Stimulated activated CD4-positive, alpha-beta T cell treated with anti-CD3 and anti-CD28 coated beads, Interleukin-12 subunit alpha, Interleukin-12 subunit beta, amount 100 ng/mL, for 48 hours (primary cell): ENCODE results near the gene PICALM.
"Not testable (repeated sequence)": the region's sequence is repeated elsewhere in the genome, so short reads cannot be mapped to it uniquely, and the experiment has no call there.

Experiments used
- DNase-seq, 3 donors: peaks; one replicate each; pipeline ENCODE4 v3.0.0-alpha.2; 2020; ENCODE audit warnings: low read depth in 2 of 3, low spot score in 1 of 3

PICALM gene

DNA sequence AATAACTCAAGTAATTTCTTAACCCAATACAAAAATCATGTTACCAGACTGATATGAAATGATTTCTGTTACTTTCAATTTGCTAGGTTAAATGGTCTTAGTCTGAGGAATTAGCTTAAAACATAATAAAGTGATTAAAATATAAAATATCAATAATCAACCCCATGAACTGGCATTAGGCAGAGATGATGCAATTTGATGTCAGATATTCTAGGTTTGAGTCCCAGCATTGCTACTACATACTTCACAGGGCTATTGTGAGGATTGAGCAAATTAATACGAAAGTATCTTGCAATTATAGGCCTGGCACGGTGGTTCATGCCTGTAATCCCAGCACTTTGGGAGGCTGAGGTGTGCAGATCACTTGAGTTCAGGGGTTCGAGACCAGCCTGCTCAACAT is 66.5 kb downstream of the PICALM start:
- DNase-seq: no peak

DNA sequence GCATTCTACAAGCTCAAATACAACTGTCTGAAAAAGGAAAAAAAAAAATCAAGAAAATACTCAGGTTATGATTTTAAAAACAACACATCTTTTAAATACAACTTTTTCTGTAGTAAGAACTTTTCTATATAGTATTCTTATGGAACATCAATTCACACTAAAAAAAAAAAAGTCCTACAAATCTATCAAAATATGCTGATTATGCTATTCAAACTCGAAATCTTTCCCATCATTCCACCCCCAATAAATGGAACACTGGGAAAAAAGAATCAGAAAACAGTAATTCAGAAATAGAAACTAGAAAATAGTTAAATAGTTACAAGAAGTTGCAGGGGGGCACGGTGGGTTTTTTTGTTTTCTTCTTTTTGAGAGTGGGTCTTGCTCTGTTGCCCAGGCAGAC is 77.4 kb downstream of the PICALM start:
- DNase-seq: no peak

DNA sequence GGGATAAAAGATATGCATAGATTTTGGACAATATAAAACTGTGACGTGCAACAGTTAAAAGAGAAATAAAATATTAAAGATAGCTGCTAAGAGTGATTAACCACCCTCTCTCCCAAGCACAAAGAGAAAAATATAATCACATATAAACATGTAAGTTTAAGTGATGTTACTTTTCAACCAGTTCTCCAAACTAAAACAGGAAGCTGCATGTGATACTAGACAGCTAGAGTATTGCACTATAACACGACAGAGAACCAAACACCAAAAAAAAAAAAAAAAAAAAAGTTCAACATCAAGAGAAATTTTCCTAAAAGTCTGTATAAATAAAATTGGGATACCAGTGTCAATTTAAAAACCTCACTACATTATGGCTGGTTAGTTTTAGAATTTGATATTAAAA is 79.1 kb downstream of the PICALM start:
- no peak for DNase-seq

DNA sequence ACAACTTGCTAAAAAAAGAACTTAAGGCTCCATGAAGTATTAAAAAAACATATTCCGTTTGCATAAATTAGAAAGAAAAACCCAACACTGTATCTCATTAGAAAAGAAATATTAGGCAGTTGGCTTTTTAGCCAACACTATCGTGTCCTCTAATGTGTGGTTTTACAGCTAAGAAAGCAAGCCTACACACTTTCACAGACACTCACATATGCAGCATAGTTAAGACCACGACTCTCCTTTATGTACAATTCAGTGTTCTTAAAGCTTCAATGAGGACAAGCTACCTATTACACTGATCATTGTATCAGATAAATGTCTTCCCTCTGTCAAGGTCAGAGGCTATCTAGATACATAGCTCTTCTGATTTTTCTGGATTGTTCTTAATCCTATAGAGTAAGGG is 80.1 kb downstream of the PICALM start:
- DNase-seq: no peak

DNA sequence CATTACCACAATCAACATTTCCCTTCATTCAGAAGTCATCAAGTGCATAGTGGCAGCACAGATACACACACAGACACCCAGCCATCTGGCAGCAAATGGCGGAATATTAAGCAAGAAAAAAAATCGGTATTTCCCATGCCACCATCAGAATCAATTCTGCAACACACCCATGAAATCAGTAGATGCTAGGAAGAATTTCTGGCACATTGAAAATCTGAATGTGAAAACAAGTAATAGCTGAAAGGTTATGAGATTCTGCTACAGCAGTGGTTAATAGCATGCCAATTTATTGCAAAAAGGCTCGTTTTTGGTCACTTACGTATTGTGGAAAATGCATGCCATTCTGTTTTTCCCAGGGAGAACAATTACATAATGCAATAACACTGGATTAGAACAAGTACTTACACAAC is 91.1 kb downstream of the PICALM start:
- DNase-seq: no peak

DNA sequence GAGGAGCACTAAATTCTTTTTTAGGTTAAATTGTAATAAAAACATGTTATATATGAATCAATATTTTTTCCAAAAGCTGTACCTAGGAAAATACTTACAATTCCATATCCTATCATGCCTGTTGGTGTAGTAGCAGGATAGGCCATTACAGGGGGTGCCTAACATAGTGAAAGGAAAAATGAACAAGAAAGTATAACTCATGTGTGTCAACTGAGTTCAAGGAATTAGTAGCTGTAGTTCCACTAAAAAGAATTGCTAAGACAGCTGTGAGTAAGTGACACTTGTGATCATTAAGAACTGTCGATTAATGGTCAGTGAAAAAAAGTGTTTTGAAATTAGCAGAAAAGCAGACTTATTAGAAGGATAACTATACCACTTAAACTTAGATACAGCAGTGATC is 92.4 kb downstream of the PICALM start:
- no peak for DNase-seq

DNA sequence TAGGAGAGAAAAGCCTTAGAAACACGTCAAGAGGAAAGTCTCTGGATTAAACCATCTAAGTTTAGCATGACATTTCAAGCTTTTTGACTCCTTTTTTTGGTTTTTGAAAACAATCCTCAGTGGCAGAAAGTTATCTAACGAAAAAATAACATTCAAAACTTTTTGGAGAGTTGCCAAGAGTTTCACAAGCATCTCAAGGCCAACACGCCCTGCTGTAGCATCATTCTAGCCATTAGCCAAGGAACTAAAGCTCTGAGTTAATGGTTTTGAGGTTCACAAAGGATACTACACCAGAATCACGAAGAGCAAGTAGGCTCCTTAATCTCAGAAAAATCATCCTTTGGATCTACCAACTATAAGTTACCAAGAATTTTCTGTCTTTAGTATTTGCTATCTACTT is 94.8 kb downstream of the PICALM start:
- no peak for DNase-seq

DNA sequence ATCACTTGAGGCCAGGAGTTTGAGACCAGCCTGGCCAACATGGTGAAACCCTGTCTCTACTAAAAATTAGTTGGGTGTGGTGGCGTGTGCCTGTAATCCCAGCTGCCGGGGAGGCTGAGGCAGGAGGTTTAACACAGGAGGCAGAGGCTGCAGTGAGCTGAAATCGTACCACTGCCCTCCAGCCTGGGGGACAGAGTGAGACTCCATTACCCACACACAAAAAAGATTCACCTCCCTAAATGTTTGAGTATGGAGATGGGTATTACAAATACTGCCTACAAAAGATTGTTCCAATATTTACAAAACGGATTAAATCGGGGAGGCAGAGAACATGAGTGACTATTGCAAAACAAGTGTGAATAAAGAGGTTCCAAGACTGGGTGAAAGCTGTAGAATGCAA is 98.3 kb downstream of the PICALM start:
- no peak for DNase-seq

DNA sequence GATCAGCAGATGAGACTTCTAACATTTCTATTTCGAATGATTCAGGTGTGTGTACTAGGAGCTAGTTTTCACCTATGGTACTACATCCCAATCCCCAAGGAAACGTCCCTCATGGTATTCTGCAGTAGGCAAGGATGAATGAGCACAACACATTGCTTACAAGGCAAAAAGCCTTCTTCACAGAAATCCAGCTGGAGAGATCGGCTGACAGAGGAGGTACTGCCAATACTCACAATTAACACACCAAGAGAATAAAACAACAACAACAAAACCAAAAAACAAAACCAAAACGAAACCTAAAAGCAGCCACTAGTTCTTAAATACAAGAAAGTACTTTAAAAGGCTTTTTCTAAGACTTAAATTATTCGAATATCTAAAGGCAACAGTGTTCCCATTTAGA is 101.4 kb downstream of the PICALM start:
- DNase-seq: no peak

DNA sequence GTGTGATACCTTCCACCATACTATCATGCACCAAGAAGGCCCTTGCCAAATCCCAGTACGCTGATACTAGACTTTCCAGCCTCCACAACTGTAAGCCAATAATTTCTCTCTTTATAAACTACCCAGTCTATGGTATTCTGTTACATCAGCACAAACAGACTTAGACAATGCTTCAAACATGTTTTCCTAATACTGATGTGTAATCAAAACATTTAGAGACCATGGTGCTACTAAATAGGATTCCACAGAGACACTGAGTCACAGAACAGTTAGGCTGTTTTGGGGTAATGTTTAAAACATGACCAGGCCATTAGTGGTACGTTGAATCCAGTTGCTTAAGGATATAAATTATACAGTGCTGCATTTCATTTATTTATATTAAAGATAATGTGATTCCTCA is 103.7 kb downstream of the PICALM start:
- no peak for DNase-seq

DNA sequence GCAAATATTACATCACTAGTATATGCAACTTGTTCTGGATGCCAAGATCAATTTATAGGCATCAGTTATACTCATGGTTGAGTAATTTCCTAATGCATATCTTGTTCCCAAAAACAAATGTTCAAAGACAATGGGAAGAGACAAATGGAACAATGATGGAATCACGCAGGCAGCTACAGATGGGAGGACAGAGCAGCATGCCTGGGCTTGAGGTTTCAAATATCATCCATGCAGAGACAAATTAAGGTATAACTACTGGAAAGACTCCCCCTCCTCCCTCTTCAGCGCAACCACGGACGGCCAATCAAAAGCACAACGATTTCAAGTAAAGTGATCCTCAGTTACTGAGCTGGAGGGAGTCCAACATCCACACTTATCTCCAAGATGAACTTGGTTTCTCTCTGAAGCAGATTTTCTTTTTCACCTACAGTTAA is 106.9 kb downstream of the PICALM start:
- DNase-seq: no peak

DNA sequence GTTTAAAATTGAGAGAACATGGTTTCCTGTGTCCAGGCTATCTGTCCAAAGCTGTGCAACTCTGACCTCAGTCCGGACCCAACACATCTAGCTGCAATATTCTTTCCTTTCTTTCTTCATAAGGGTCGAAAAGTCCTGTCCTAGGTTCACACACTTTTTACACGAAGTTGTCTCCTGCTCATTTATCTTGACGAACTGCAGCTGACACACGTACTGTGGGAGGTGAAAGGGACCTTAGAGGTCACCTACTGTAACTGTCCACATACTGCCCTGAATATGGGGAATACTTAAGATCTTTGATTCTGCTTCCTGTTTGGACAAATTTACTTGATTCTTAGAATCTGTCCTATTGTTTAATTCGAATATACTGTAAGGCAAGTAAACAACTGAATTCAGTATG is 107.8 kb downstream of the PICALM start:
- DNase-seq: no peak

DNA sequence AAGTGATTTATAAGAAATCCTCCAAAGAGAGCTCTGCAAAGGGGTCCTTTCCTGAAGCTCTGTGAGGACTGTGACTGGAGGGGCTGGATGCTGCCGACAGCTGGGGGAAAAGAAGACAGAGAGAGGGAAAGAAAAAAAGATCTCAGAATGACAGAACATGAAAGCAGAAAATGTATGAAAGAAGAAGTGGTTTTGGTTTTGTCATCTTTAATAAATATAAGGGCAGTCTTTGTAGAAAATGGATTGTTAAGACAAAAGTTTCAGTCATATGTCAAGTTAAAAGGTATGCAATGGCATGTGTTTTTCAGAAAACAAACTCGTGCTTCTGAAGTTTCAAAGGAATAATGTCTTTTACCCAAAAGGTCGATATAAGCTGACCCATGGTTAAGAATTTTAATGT is 108.2 kb downstream of the PICALM start:
- DNase-seq: no peak

DNA sequence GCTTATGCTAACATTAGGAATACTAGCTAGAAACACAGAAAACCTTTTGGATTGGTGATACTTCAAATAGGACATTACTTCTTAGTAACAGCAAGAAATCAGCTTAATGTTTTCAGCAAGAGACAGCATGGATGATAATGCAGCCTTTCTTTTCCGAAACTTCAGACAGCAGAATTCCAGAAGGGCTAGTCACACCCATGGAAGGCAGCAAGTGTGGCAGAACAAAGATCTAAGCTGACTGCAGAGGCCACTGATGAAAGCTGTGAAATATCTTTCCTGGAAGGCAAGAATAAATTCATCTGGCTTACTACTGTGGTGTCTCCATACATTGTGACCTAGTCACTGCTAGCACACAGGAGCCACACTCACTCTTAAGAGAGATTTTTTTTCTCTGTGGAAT is 113.4 kb downstream of the PICALM start:
- no peak for DNase-seq

DNA sequence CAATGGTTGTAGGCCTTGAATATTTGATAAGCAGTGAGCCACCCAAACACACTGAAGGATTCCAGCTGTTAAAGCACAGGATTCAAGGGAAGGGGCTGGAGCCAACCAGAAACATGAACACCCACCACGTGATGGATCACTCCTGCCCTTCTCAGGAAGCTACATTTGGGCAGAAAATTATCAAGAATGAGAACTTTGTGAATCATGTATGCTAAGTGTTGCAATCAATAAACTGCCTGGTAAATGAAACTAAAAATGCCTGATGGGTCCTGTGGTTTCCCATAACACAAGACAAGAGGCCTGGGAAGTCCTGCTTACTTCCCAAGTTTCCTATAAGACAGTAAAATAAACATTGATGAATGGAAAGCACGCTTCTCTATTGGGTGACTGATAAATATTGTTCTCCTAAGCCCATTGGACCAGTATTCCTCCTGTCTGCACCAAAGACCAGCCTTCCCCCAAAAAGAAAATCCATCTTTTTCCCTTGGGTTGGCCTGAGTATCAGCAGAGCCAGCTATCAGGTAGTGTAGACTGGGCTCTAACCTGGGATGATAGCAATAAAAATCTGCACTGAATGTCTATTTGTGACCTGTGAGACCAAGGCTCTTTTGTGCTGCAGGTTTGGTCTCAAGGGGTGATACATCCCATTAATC is 115.3 kb downstream of the PICALM start:
- no peak for DNase-seq

DNA sequence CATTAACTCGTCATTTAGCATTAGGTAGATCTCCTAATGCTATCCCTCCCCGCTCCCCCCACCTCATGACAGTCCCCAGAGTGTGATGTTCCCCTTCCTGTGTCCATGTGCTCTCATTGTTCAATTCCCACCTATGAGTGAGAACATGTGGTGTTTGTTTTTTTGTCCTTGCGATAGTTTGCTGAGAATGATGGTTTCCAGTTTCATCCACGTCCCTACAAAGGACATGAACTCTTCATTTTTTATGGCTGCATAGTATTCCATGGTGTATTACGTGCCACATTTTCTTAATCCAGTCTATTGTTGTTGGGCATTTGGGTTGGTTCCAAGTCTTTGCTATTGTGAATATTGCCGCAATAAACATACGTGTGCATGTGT is 116.8 kb downstream of the PICALM start:
- not testable (repeated sequence) for DNase-seq

DNA sequence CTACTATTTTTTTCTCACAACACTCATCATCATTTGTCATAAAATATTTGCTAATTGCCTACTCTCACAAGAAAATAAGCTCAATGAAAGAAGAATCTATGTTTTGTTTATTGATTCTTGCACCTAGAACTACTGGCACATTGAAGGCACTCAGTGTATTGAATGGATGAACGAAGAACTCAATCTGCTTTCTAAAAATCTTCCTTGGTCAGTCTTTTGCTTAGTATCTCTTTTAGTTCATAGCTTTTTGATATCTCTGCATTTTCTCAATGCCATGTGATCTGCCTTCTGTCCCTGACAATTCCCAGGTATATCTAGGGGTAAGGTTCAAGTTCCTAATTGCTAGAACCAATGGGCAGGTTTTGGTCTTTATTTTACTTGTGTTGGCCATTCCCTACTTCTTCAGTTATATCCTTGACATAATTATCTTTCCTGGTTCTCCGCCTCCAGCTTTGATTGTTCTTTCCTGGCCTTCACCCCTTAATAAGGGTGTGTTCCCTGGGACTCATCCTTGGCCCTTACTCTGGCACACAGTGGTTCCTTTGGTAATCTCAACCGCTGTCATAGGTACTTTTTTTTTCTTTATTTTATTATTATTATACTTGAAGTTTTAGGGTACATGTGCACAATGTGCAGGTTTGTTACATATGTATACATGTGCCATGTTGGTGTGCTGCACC is 117.3 kb downstream of the PICALM start:
- no peak for DNase-seq

DNA sequence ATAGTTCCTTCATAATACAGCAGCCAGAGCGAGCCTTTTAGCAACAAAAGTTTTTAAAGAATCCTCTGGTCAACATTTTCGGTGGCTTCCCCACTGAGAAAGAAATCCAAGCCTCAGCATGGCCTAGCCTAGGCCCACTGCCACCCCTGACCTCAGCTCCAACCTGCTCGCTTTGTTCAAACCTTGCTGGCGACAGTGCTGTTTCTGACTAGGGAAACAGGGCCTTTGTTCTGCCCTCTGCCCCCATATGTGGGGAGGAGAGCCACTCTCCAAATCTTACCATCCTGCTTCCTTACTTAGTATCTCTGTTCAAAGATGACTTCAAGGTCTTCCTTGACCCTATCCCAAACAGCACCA is 117.9 kb downstream of the PICALM start:
- DNase-seq: no peak

DNA sequence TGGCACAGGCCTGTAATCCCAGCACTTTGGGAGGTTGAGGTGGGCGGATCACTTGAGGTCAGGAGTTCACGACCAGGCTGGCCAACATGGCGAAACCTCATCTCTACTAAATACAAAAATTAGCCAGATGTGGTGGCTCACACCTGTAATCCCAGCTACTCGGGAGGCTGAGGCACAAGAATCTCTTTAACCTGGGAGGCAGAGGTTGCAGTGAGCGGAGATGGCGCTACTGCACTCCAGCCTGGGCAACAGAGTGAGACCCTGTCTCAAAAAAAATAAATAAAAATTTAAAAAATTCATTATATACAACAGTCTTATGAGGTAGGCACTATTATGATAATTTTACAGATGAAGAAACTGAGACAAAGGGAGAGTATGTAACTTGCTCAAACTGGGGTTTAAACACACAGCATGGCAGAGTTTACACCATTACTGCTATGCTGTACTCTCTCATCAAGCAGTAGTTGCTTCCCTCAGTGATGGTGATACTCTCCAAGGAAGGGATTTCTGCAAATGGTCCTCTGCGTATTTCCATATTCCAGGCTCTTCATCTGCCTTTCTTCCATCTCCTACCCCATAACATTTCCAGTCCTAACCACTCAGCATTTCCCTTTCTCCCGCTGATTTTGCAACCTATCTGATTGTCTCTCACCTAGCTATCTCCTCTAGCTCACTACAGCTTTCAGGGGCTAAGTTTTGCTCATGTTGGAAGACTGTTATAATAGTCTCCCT is 118.4 kb downstream of the PICALM start:
- DNase-seq: no peak

DNA sequence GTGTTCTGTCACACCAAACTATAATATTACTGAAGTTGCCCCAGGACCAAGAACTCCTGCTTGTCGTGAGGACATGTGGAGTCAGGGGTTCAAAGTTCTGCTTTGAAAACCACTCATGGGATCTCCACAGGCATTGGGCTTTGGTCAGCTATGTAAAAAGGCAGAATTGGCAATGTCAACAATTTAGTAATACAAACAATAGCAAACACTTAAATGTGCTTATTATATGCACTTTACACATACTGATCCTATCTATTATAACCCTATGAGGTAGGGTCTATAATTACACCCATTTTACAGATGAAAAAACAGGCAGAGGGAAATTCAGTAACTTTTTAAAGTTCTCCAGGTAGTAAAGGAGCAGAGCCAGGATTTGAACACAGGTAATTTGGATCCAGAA is 119.1 kb downstream of the PICALM start:
- DNase-seq: no peak

DNA sequence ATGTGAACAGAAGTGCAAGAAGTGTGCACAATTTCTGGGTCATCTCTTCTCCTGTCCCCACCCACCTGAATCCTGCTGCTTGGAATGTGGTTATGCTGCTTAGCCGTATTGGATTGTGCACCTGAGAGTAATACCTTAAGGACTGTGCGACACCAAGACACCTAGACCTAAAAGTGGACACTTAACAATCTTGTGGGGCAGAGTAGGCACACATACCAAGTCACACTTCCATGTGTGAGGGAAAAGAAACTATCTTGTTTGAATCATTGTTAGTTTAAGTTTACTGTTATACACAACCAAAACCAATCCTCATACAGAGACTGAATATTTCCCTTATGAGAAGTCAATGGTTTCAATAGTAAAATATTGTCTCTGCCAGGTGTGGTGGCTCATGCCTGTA is 120.0 kb downstream of the PICALM start:
- no peak for DNase-seq

DNA sequence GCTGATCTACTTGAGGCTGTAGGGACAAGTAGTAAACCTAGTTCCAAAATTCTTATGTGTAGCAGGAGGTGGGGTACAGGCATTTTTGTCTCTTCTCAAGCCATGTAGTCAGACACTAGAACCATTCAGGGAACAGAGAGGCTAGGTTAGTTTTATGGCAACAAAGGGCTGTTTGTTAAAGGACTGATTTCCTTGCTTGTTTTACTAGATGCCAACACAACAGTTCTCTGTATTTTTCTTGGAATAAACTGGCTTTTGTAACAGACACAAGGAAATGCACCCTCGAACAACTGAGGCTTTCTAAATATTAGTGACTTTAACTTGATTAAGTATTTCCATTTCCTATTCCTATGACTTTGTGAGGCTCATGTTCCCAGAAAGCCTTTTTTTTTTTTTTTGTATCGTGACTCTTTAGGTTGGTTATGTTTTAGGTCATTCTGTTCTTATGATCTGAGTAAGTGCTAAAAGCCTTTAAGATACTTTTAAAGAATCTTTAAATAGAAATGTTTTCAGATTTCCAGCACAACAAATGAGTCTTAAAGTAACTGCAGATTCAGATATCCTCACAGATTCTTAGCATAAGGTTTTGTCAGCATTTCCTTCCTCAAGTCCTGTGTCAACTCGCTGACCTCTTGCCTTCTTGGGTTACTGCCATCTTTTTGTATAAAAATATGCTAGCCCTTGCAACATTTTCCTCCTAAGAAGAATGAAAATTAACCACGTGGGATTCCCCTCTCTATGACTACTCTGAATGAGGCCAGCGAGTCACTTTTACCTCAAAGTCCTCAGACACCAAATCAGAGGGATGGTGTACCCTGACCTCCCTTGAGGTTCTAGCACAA is 121.2 kb downstream of the PICALM start:
- peak; percentile 10 to 48 (median 36) for DNase-seq
